ENCODE data around the gene ABCC8.

ABCC8 gene

DNA sequence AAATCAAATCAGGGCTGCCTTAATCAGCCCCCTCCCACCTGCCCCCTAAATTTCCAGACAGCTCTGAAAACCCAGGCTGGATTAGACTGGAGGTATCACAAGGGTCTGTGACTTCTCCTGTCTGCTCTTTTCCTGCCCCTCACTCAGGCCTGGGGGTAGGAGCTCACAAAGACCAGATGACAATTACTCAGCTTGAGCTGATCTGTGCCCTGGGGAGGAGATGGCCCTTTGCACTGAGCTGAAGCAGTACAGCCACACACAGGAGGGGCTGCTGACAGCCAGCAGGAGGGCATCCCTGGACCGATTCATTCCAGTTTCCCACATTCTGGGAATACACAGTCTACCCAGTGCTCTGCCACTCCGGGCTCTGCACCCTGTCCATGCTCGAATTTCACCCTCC is 4.2 kb downstream of the ABCC8 start:
- no peak for FAIRE-seq
- no peak for DNase-seq (ENCODE audit: low spot score)

- FAIRE-seq = no peak
- DNase-seq (ENCODE audit: low spot score) = no peak
Observed at GRCh38 chr11:17471501-17471900, 5.1 kb downstream of the ABCC8 start.

- no peak for DNase-seq (ENCODE audit: low spot score)
- no peak for FAIRE-seq
Observed at GRCh38 chr11:17469998-17470397, 6.6 kb downstream of the ABCC8 start.

GRCh38 chr11:17468122-17468521 is 8.5 kb downstream of the ABCC8 start:
- FAIRE-seq (no peak), DNase-seq (ENCODE audit: low spot score) (no peak)

- FAIRE-seq (no peak), DNase-seq (ENCODE audit: low spot score) (no peak)
Observed at GRCh38 chr11:17463546-17464174, 13.0 kb downstream of the ABCC8 start.

- FAIRE-seq = no peak
- DNase-seq (ENCODE audit: low spot score) = no peak
Observed at GRCh38 chr11:17462940-17463339, 13.7 kb downstream of the ABCC8 start.

DNA sequence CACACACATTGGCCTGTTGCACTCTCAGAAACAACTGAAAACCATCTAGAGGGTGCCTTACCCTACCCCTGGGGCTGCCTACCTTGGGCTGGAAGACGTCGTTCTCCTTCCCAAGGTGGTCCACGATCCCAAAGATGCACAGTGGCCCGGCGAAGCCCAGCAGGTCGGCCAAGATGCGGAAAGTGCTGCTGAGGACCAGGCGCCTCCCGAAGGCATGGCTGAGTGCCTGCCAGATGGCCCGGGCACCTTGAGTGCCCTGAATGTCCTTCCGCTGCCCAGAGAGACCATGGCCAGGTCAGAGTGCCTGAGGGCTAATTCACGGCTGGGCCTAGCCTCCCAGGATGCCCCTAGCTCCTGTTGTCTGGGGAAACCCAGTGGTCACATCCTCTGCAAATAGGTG is 16.2 kb downstream of the ABCC8 start:
- DNase-seq (ENCODE audit: low spot score) (no peak), FAIRE-seq (no peak)

GRCh38 chr11:17459236-17459896 is 17.3 kb downstream of the ABCC8 start:
- DNase-seq (ENCODE audit: low spot score) = no peak
- FAIRE-seq = no peak

GRCh38 chr11:17458268-17458667 is 18.4 kb downstream of the ABCC8 start:
- FAIRE-seq = no peak
- DNase-seq (ENCODE audit: low spot score) = no peak

GRCh38 chr11:17457396-17458173 is 19.1 kb downstream of the ABCC8 start:
- DNase-seq (ENCODE audit: low spot score) (no peak), FAIRE-seq (no peak)

- no peak for FAIRE-seq
Observed at GRCh38 chr11:17452668-17453067, 24.0 kb downstream of the ABCC8 start.

DNA sequence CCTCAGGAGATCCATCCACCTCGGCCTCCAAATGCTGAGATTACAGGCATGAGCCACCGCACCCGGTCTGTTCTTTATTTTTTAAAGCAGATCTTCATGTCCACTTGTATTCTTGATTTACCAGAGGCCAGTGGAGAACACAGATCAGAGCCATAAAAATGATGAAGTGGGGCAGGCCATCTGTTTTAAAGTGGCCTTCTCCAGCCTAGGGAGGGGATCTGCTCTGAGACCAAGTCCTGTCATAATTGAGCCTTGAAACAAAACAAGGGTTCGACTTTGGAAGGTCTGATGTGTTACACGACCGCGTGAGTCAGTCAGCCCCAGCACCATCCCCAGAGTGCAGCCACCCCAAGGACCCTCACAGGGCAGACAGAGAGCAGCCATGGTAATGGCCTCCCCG is 27.5 kb downstream of the ABCC8 start:
- FAIRE-seq (no peak), DNase-seq (ENCODE audit: low spot score) (no peak)

More at GRCh38 chr11:17452668-17453067, 24.0 kb downstream of the ABCC8 start:
- no peak for DNase-seq (ENCODE audit: low spot score)

DNA sequence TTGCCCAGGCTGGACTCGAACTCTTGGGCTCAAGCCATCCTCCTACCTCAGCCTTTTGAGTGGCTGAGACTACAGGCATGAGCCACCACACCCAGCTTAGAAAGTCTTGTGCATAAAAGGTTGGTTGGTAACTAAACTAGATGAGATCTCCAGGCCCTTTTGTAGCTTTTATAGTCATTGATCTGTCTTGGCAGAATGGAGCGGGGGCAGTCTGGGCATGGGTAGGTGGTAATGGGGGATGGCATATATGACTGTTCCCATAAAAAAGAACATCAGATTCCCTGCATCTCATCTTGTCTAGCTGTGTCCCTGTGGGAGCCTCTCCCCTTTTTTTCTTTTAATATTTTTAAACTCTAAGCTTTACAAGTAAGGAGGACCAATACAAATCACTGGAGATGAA is 30.2 kb downstream of the ABCC8 start:
- DNase-seq (ENCODE audit: low spot score) (no peak), FAIRE-seq (no peak)

DNA sequence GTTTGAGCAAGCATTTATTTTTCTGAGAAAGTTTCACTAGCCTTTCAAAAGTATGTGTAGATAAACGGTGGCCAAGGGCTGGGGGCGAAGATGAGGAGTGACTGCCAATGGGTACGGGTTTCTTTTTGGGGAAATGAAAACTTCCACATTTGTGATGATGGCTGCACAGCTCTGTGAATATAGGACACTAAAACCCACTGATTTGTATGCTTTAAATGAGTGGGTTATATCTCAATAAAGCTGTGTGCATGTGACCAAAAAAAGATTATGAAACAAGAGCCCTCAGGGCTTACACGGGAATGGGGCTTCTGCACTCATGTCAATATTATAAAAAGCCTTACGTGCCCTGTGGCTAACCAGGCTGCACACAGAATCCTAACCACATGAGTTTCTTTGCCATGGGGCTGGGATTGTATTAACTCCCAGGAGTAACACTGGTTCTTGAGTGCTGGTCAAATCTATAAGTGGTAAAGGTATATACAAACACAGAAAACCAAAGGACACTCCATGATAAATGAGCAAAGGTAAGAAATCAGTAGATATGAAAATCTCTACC is 31.3 kb downstream of the ABCC8 start:
- DNase-seq (ENCODE audit: low spot score) = no peak
- no peak for FAIRE-seq

DNA sequence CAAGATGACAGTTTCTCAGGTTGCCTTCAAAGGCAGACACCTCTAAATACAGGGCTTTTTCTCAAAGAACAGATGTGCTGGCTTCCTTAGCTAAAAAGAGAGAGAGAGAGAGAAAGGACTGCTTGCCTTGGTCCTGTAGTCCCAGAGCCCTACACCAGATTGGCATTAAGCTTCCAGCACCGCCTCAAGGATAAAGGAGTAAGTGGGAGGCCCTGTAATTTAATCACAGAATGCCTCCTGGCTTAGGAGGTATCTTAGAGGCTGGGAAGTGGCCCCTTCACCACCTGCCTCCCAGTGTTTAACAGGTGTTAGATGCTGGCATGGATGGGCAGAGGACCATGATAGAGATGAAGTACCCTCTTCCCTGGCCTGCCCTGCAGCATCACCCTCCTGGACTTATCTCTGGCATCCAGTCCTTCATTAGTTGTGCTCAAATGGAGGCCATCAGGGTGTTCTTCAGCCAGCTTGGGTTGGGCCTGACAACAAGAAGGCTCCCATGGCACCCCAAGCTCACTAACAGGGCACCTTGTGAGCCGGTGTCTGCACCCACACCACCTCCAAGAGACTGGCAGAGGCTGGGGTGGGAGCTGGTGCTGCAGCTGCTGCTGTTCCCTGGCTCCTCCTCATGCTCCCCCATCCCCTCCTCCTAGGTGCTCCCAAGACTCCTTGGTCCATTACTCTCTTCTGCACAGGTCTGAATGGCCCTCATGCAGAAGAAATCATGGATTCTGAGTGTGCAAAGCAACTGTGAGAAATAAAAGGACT is 32.5 kb downstream of the ABCC8 start:
- DNase-seq (ENCODE audit: low spot score) (no peak), FAIRE-seq (no peak)

DNA sequence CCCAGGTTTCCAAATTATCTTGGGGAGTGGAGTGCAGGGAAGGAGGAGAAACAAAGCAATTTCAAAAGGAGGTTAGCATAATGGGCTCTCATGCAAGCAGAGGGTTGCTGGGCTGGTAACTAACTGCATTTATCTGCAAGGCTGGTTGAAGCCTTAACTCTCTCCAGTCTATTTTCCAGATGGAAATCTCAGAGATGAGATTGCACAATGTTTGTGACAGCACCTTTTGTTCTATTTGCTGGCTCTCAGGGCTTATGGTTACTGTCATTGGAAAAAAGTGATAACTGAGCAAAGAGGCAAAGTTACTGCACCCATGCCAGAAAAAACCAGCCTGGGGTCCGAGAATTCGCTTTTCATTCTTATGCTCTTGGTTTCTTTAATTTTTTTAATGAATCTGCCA is 33.2 kb downstream of the ABCC8 start:
- DNase-seq (ENCODE audit: low spot score) (no peak), FAIRE-seq (no peak)

- DNase-seq (ENCODE audit: low spot score) (no peak), FAIRE-seq (no peak)
Observed at GRCh38 chr11:17443000-17443399, 33.6 kb downstream of the ABCC8 start.

DNA sequence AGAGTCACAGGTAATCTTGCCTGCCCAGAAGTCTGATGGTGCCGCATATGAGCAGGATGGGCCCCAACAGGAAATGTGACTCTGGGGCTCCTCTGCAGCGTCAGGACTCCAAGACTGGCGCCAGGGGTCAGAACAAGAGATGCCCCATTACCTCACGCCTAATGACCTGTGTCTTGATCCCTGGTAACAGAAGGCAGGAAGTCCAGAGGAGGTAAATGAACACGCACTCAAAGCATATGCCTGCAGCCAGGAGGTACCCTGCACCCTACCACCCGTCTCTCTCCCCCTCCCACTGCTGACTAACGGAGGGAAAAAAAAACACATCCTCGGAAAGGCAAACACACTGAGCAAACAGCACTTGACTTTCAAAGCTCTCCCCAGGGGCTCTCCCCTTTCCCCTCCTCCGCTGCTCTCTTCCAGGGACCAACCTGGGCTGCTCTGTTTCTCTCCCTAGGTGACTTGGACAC is 37.3 kb downstream of the ABCC8 start:
- no peak for FAIRE-seq
- peak; percentile 7 for DNase-seq (ENCODE audit: low spot score)

GRCh38 chr11:17437366-17437765 is 39.3 kb downstream of the ABCC8 start:
- FAIRE-seq (no peak), DNase-seq (ENCODE audit: low spot score) (no peak)

GRCh38 chr11:17434108-17434507 is 42.5 kb downstream of the ABCC8 start:
- FAIRE-seq = no peak
- no peak for DNase-seq (ENCODE audit: low spot score)

- FAIRE-seq (no peak), DNase-seq (ENCODE audit: low spot score) (no peak)
Observed at GRCh38 chr11:17432002-17432401, 44.6 kb downstream of the ABCC8 start.

All from RCC 7860 (cell line).